A549 (cell line): ENCODE measurements around the gene SLC18A3. TPM values are rescaled to one million over a fixed set of nuclear protein-coding genes. Genes with fewer than 3 reads are reported as not detected.

ENCODE experiments used
- ATAC-seq, 2 experiments: fragments of 200-7000 bp in 1 of 2; fragments of >200 bp in 1 of 2; cut with Nextera tagmentation in 1 of 2; cut with Tn5 transposase in 1 of 2; 3 replicates each; pipeline versions ENCODE4 v1.8.0 to v1.9.1; 2018 to 2020; ENCODE audit warnings: mild to moderate bottlenecking in 1 of 2, moderate library complexity in 1 of 2
- CTCF ChIA-PET: fragments of 300-600 bp; sonication (Branson Sonifier 250); formaldehyde crosslinking; extraction: SDS; loops from one replicate; lab custom pipeline; 2021; ENCODE audit warnings: antibody characterized with exemption, inconsistent platforms; lab: Yijun Ruan, JAX
- POLR2A ChIA-PET: fragments of 350-600 bp; formaldehyde crosslinking; extraction: SDS; loops from one replicate; lab custom pipeline; 2021; ENCODE audit warnings: antibody characterized with exemption, inconsistent platforms; lab: Yijun Ruan, JAX
- DNase-seq, 2 experiments: peaks; one replicate each; pipeline versions ENCODE4 v3.0.0 to v3.0.0-alpha.2; 2011 to 2016; ENCODE audit warnings: low read depth in 1 of 2, low spot score in 1 of 2
- FAIRE-seq: peaks from 2 replicates; lab custom pipeline; 2011; peaks lifted over from hg19 to GRCh38; lab: Jason Lieb, UNC
- H3K27ac ChIP-seq, 2 experiments: fragments of >200 bp; sonication (Bioruptor Twin); formaldehyde crosslinking; 3 replicates each; pipeline ENCODE4 v1.5.1; 2016 to 2017
- H3K4me1 ChIP-seq: fragments of >200 bp; sonication (Bioruptor Twin); formaldehyde crosslinking; 3 replicates; pipeline ENCODE4 v1.6.1; 2016
- H3K4me2 ChIP-seq: fragments of >200 bp; sonication (Bioruptor Twin); formaldehyde crosslinking; 3 replicates; pipeline ENCODE4 v1.6.1; 2016
- H3K4me3 ChIP-seq: fragments of >200 bp; sonication (Bioruptor Twin); formaldehyde crosslinking; 3 replicates; pipeline ENCODE4 v1.5.1; 2016
- H3K9me3 ChIP-seq: fragments of >200 bp; sonication (Bioruptor Twin); formaldehyde crosslinking; 3 replicates; pipeline ENCODE4 v1.6.1; 2016
- BCL3 ChIP-seq: fragments of >200 bp; sonication (Bioruptor Twin); formaldehyde crosslinking; IDR thresholded peaks from 3 replicates; pipeline ENCODE4 v1.6.1; 2016
- CBX2 ChIP-seq: fragments of 200-600 bp; sonication (generic); IDR thresholded peaks from 2 replicates; pipeline ENCODE4 v1.6.1; 2016; ENCODE audit warnings: low read depth, mild to moderate bottlenecking, borderline replicate concordance
- CHD2 ChIP-seq: fragments of 150-350 bp; IDR thresholded peaks from 2 replicates; pipeline ENCODE4 v1.6.1; 2014; ENCODE audit warnings: low read length; ENCODE audit not compliant: partially characterized antibody
- CHD4 ChIP-seq: fragments of 200-600 bp; sonication (generic); IDR thresholded peaks from 2 replicates; pipeline ENCODE4 v1.6.1; 2016; ENCODE audit warnings: antibody characterized with exemption, mild to moderate bottlenecking, borderline replicate concordance
- E2F6 ChIP-seq: IDR thresholded peaks from 2 replicates; pipeline ENCODE4 v1.6.1; 2012; ENCODE audit warnings: low read depth, borderline replicate concordance
- ELK1 ChIP-seq: fragments of 150-350 bp; IDR thresholded peaks from 2 replicates; pipeline ENCODE4 v1.6.1; 2014; ENCODE audit warnings: low read depth, mild to moderate bottlenecking, low read length
- EP300 ChIP-seq, 2 experiments: fragments of >200 bp; sonication (Bioruptor Twin); formaldehyde crosslinking; IDR thresholded peaks; 2 replicates in 1 of 2; 3 replicates in 1 of 2; pipeline ENCODE4 v1.6.1; 2016 to 2017
- FOSL2 ChIP-seq, 2 experiments: fragments of 450-650 bp in 1 of 2; fragments of >200 bp in 1 of 2; sonication (Bioruptor Twin) in 1 of 2; formaldehyde crosslinking; IDR thresholded peaks; 2 replicates each; pipeline versions ENCODE4 v1.5.0 to v1.6.1; 2016 to 2020; ENCODE audit warnings: mild to moderate bottlenecking in 1 of 2, moderate library complexity in 1 of 2
- FOXS1 ChIP-seq: fragments of 250-450 bp; sonication (Bioruptor Pico); IDR thresholded peaks from 2 replicates; pipeline ENCODE4 v1.5.0; 2020; ENCODE audit warnings: mild to moderate bottlenecking, moderate library complexity
- GATA3 ChIP-seq: IDR thresholded peaks from 2 replicates; pipeline ENCODE4 v1.6.1; 2012; ENCODE audit warnings: borderline replicate concordance
- HEYL ChIP-seq: fragments of 250-450 bp; sonication (Bioruptor Pico); IDR thresholded peaks from 2 replicates; pipeline ENCODE4 v1.8.0; 2021; ENCODE audit warnings: mild to moderate bottlenecking, moderate library complexity
- HOXA7 ChIP-seq: fragments of 250-450 bp; sonication (Bioruptor Pico); IDR thresholded peaks from 2 replicates; pipeline ENCODE4 v1.5.0; 2020; ENCODE audit warnings: mild to moderate bottlenecking, moderate library complexity
- HOXB5 ChIP-seq: fragments of 250-450 bp; sonication (Bioruptor Pico); IDR thresholded peaks from 2 replicates; pipeline ENCODE4 v1.5.0; 2020; ENCODE audit warnings: mild to moderate bottlenecking, moderate library complexity
- KDM1A ChIP-seq: fragments of 200-600 bp; sonication (generic); IDR thresholded peaks from 2 replicates; pipeline ENCODE4 v1.6.1; 2016; ENCODE audit warnings: low read depth, mild to moderate bottlenecking
- KDM5A ChIP-seq: fragments of 200-600 bp; sonication (generic); IDR thresholded peaks from 2 replicates; pipeline ENCODE4 v1.6.1; 2016; ENCODE audit warnings: antibody characterized with exemption, mild to moderate bottlenecking
- MAFK ChIP-seq: fragments of 450-650 bp; IDR thresholded peaks from 2 replicates; pipeline ENCODE4 v1.6.1; 2014; ENCODE audit not compliant: partially characterized antibody
- MAX ChIP-seq: IDR thresholded peaks from 2 replicates; pipeline ENCODE4 v1.6.1; 2012
- MAZ ChIP-seq: fragments of 150-350 bp; IDR thresholded peaks from 2 replicates; pipeline ENCODE4 v1.6.1; 2014; ENCODE audit warnings: antibody characterized with exemption, low read depth, low read length, borderline replicate concordance
- NFE2L2 ChIP-seq: fragments of 150-350 bp; conservative IDR thresholded peaks from 2 replicates; pipeline ENCODE4 v1.6.1; 2014; ENCODE audit warnings: low read length
- PBX3 ChIP-seq: IDR thresholded peaks from 2 replicates; pipeline ENCODE4 v1.6.1; 2012
- POLR2A ChIP-seq: IDR thresholded peaks from 2 replicates; pipeline ENCODE4 v1.6.1; 2012; ENCODE audit warnings: mild to moderate bottlenecking, low read length
- RAD21 ChIP-seq, 2 experiments: fragments of >200 bp in 1 of 2; sonication (Bioruptor Twin) in 1 of 2; formaldehyde crosslinking in 1 of 2; IDR thresholded peaks in 1 of 2; conservative IDR thresholded peaks in 1 of 2; 2 replicates in 1 of 2; 3 replicates in 1 of 2; pipeline ENCODE4 v1.6.1; 2012 to 2018; ENCODE audit warnings: inconsistent platforms in 1 of 2
- RNF2 ChIP-seq: fragments of 200-600 bp; sonication (generic); IDR thresholded peaks from 2 replicates; pipeline ENCODE4 v1.6.1; 2016; ENCODE audit warnings: low read depth, mild to moderate bottlenecking, antibody characterized with exemption, moderate library complexity, borderline replicate concordance
- SMC3 ChIP-seq: fragments of >200 bp; sonication (Bioruptor Twin); formaldehyde crosslinking; IDR thresholded peaks from 3 replicates; pipeline ENCODE4 v1.6.1; 2018; ENCODE audit warnings: inconsistent platforms
- TFCP2L1 ChIP-seq: fragments of 250-450 bp; sonication (Bioruptor Pico); IDR thresholded peaks from 2 replicates; pipeline ENCODE4 v1.5.0; 2021; ENCODE audit warnings: mild to moderate bottlenecking
- TP53 ChIP-seq: fragments of 250-450 bp; sonication (Bioruptor Pico); IDR thresholded peaks from 2 replicates; pipeline ENCODE4 v1.5.0; 2021; ENCODE audit warnings: mild to moderate bottlenecking, moderate library complexity
- ZNF302 ChIP-seq: fragments of 250-450 bp; sonication (Bioruptor Pico); IDR thresholded peaks from 2 replicates; pipeline ENCODE4 v1.9.0; 2021; ENCODE audit warnings: inconsistent platforms, mild to moderate bottlenecking, moderate library complexity
- WGBS: methylation state at CpG from one replicate; pipeline ENCODE4 v1.1.6; 2017; ENCODE audit errors: missing lambda C conversion rate; 5-methylcytosine and 5-hydroxymethylcytosine counted together
- polyA plus RNA-seq, 4 experiments: library from polyadenylated mRNA; depleted of rRNA in 3 of 4; stranded (reverse); fragments of >200 nt; fragmentation: RNase III in 1 of 4; extraction: RNeasy Plus Mini Kit Qiagen cat#74134 plus additional on column Dnase treatment in 1 of 4; gene quantifications; 2 replicates in 3 of 4; 3 replicates in 1 of 4; pipeline ENCODE4 v1.2.3, GENCODE V29; 2011 to 2017

The SLC18A3 gene
- polyA plus RNA-seq, 2 of the 4 experiments (the other 2 are of a cell fraction) = not detected

- 22% methylated on average over 11 of the region's 11 CpGs for WGBS
- no peak for FAIRE-seq
Measured at GRCh38 chr10:49622426-49623425, 12.6 kb downstream of the SLC18A3 start.

GRCh38 chr10:49624629-49625028, 14.5 kb downstream of the SLC18A3 start:
- POLR2A ChIA-PET = no interaction called here
- 6% methylated on average over 5 of the region's 5 CpGs for WGBS

More at GRCh38 chr10:49622426-49623425, 12.6 kb downstream of the SLC18A3 start:
- ChIA-PET POLR2A (no interaction called here), CTCF (interaction anchor here (3.1 kb wide), 1 partner anchor 30 kb away, joined by 11 read pairs; no protein-coding TSS in a partner anchor)
- ATAC-seq = no peak; a peak in 1 of 6 replicates
- no peak overlapping the region for H3K27ac ChIP-seq
- TF ChIP-seq PBX3 (no peak), HOXA7 (CRISPR knock-in tag) (no peak), E2F6 (no peak), ELK1 (no peak), ZNF302 (CRISPR knock-in tag) (no peak), HEYL (CRISPR knock-in tag) (no peak), RAD21 (conservative IDR thresholded peaks at IDR 0.05 in 1 of 2, IDR thresholded peaks at IDR 0.05 in 1 of 2) (no peak), FOSL2 (IDR thresholded peaks at IDR 0.05) (no peak), FOSL2 (CRISPR knock-in tag; IDR thresholded peaks at IDR 0.05) (no peak), CBX2 (no peak), MAX (no peak), TP53 (CRISPR knock-in tag) (no peak), POLR2A (no peak), BCL3 (no peak), MAZ (no peak), CHD2 (no peak), TFCP2L1 (no peak), GATA3 (no peak)
- no peak overlapping the region for H3K4me2 ChIP-seq
- no peaks in the 10 kb centered on the region for H3K4me1 ChIP-seq
- H3K4me3 ChIP-seq = no peak overlapping the region
- H3K9me3 ChIP-seq = no peaks in the 10 kb centered on the region
- DNase-seq = no peak

More at GRCh38 chr10:49624629-49625028, 14.5 kb downstream of the SLC18A3 start:
- no peaks in the 10 kb centered on the region for H3K4me1 ChIP-seq
- FAIRE-seq (no peak), ATAC-seq (no peak)
- H3K9me3 ChIP-seq = no peaks in the 10 kb centered on the region
- no peak overlapping the region for H3K27ac ChIP-seq
- no peak overlapping the region for H3K4me3 ChIP-seq
- H3K4me2 ChIP-seq = no peak overlapping the region
- CTCF ChIA-PET = no interaction called here
- TF ChIP-seq FOXS1 (CRISPR knock-in tag) (no peak), RNF2 (no peak), KDM1A (no peak), MAFK (no peak), HOXB5 (CRISPR knock-in tag) (no peak), TP53 (CRISPR knock-in tag) (no peak), E2F6 (no peak), KDM5A (no peak), EP300 (IDR thresholded peaks at IDR 0.05) (no peak), CHD4 (no peak), NFE2L2 (no peak), SMC3 (no peak)
- TF ChIP-seq, all 56 proteins: peak for 0
- no peak for DNase-seq
